B cell (primary cell): ENCODE data around the gene TSPAN16. TPM values are rescaled to one million over a fixed set of nuclear protein-coding genes. Genes with fewer than 3 reads are reported as not detected.
"Not testable (repeated sequence)": the region's sequence is repeated elsewhere in the genome, so short reads cannot be mapped to it uniquely, and the experiment has no call there.

Experiments used
- ATAC-seq: fragments of 200-7000 bp; cut with Tn5 transposase; one replicate; pipeline ENCODE4 v1.10.0; 2021; ENCODE audit warnings: low read depth, mild to moderate bottlenecking, moderate number of reproducible peaks, moderate library complexity
- CTCF ChIA-PET: fragments of 350-600 bp; sonication (Branson Sonifier 250); formaldehyde crosslinking; loops from one replicate; lab custom pipeline; 2021; ENCODE audit warnings: antibody characterized with exemption, inconsistent platforms; lab: Charles Lee
- POLR2A ChIA-PET: fragments of 350-600 bp; sonication (Branson Sonifier 250); formaldehyde crosslinking; loops from one replicate; lab custom pipeline; 2021; ENCODE audit warnings: antibody characterized with exemption; lab: Charles Lee
- DNase-seq: peaks from one replicate; pipeline ENCODE4 v3.0.0; 2013
- H2AFZ ChIP-seq: 2 replicates; pipeline ENCODE4 v1.6.1; 2012; ENCODE audit warnings: mild to moderate bottlenecking, low read depth, low read length; ENCODE audit not compliant: insufficient read depth, poor library complexity, severe bottlenecking
- H3K27ac ChIP-seq, 2 donors: 1 replicate in 1 of 2; 2 replicates in 1 of 2; pipeline ENCODE4 v1.5.1; 2012 to 2013; ENCODE audit warnings: low read length in 2 of 2, mild to moderate bottlenecking in 2 of 2, moderate library complexity in 1 of 2
- H3K27me3 ChIP-seq, 4 experiments: fragments of 200-600 bp in 1 of 4; sonication (generic) in 1 of 4; replicated peaks in 1 of 4; 1 replicate in 2 of 4; 2 replicates in 2 of 4; pipeline versions ENCODE4 v1.6.1 to v1.7.0; 2013 to 2016; ENCODE audit warnings: low read length in 3 of 4, mild to moderate bottlenecking in 2 of 4, mixed read lengths in 1 of 4, moderate library complexity in 1 of 4; ENCODE audit not compliant: insufficient read depth in 4 of 4, control insufficient read depth in 3 of 4; ENCODE audit errors: control extremely low read depth in 1 of 4
- H3K36me3 ChIP-seq, 2 experiments: replicated peaks in 1 of 2; 1 replicate in 1 of 2; 2 replicates in 1 of 2; pipeline versions ENCODE4 v1.6.1 to v1.7.1; 2013; ENCODE audit warnings: low read length in 1 of 2; ENCODE audit not compliant: insufficient read depth in 2 of 2, control insufficient read depth in 1 of 2; ENCODE audit errors: control extremely low read depth in 1 of 2, extremely low read depth in 1 of 2
- H3K4me1 ChIP-seq, 2 donors: fragments of 200-600 bp in 1 of 2; sonication (generic) in 1 of 2; 1 replicate in 1 of 2; 2 replicates in 1 of 2; pipeline versions ENCODE4 v1.5.1 to v1.6.1; 2013 to 2017; ENCODE audit warnings: low read length in 2 of 2; ENCODE audit not compliant: control insufficient read depth in 2 of 2, insufficient read depth in 2 of 2
- H3K4me2 ChIP-seq: replicated peaks from 2 replicates; pipeline ENCODE3; 2012; ENCODE audit warnings: mild to moderate bottlenecking, low read depth, low read length; ENCODE audit not compliant: poor library complexity, severe bottlenecking
- H3K4me3 ChIP-seq, 5 experiments: fragments of 200-600 bp in 1 of 5; sonication (generic) in 1 of 5; 1 replicate in 3 of 5; 2 replicates in 2 of 5; pipeline versions ENCODE4 v1.5.1 to v1.7.0; 2011 to 2016; ENCODE audit warnings: low read length in 4 of 5, mild to moderate bottlenecking in 4 of 5, low read depth in 2 of 5, control low read depth in 1 of 5, moderate library complexity in 1 of 5; ENCODE audit not compliant: insufficient read depth in 1 of 5; ENCODE audit errors: control extremely low read depth in 1 of 5, extremely low read depth in 1 of 5
- H3K79me2 ChIP-seq: fragments of 200-600 bp; sonication (generic); one replicate; pipeline ENCODE4 v1.6.0; 2016; ENCODE audit warnings: low read length; ENCODE audit not compliant: control insufficient read depth, insufficient read depth
- H3K9ac ChIP-seq: fragments of 200-600 bp; sonication (generic); 2 replicates; pipeline ENCODE4 v1.6.1; 2017; ENCODE audit warnings: mild to moderate bottlenecking, low read length, moderate library complexity
- H3K9me3 ChIP-seq, 3 donors: one replicate each; pipeline versions ENCODE4 v1.6.1 to v1.7.1; 2013; ENCODE audit warnings: low read length in 2 of 3; ENCODE audit not compliant: control insufficient read depth in 2 of 3, insufficient read depth in 1 of 3; ENCODE audit errors: control extremely low read depth in 1 of 3
- H4K20me1 ChIP-seq: 2 replicates; pipeline ENCODE4 v1.6.0; 2012; ENCODE audit warnings: mild to moderate bottlenecking, low read length; ENCODE audit not compliant: insufficient read depth, control insufficient read depth, poor library complexity, severe bottlenecking
- H3K27ac Mint-ChIP-seq: one replicate; pipeline ENCODE4 v1.8.0; 2021; ENCODE audit warnings: mixed read lengths
- H3K27me3 Mint-ChIP-seq: one replicate; pipeline ENCODE4 v1.8.0; 2021; ENCODE audit warnings: mixed read lengths
- H3K4me1 Mint-ChIP-seq: one replicate; pipeline ENCODE4 v1.8.0; 2021; ENCODE audit warnings: mixed read lengths
- H3K4me3 Mint-ChIP-seq: one replicate; pipeline ENCODE4 v1.8.0; 2021; ENCODE audit warnings: mixed read lengths
- H3K9me3 Mint-ChIP-seq: one replicate; pipeline ENCODE4 v1.8.0; 2022; ENCODE audit warnings: mixed read lengths; ENCODE audit not compliant: insufficient read depth
- CTCF ChIP-seq: fragments of 200-600 bp; IDR thresholded peaks from one replicate; pipeline ENCODE4 v1.8.0; 2022; ENCODE audit warnings: antibody characterized with exemption, mild to moderate bottlenecking
- EZH2 ChIP-seq: IDR thresholded peaks from 2 replicates; pipeline ENCODE4 v1.6.1; 2012; ENCODE audit warnings: borderline replicate concordance, low read depth, mild to moderate bottlenecking, moderate library complexity, low read length; ENCODE audit not compliant: insufficient read depth, poor library complexity, severe bottlenecking
- WGBS: methylation state at CpG from one replicate; pipeline ENCODE4 v1.1.5; 2013; ENCODE audit warnings: missing lambda C conversion rate; ENCODE audit not compliant: insufficient coverage; 5-methylcytosine and 5-hydroxymethylcytosine counted together
- intact Hi-C: fragments of 100-400 bp; cut with micrococcal nuclease; formaldehyde crosslinking; loops from one replicate; pipeline ENCODE4 v1.10.0; 2022
- polyA plus RNA-seq: library from polyadenylated mRNA; depleted of rRNA; stranded (reverse); fragments of >200 nt; gene quantifications from 2 replicates; pipeline ENCODE4 v1.2.3, GENCODE V29; 2012
- total RNA-seq, 2 donors: library from RNA; stranded (reverse); fragments of 120-200 nt in 1 of 2; gene quantifications; 1 replicate in 1 of 2; 2 replicates in 1 of 2; pipeline versions ENCODE4 v1.2.3 to v1.2.4, GENCODE V29; 2013 to 2022

TSPAN16 gene
- total and polyA plus RNA-seq, 2 donors (not counting 1 experiment from before 2014, with no cell fraction given) = not detected

GRCh38 chr19:11347546-11348039, 51.6 kb downstream of the TSPAN16 start:
- peak overlapping the region; percentile 63 for H3K27ac Mint-ChIP-seq
- H3K4me3 ChIP-seq = no peak overlapping the region
- peak overlapping the region; percentile 99 for H3K4me3 Mint-ChIP-seq
- H2AFZ ChIP-seq = no peak overlapping the region
- no peaks in the 10 kb centered on the region for H3K27me3 ChIP-seq
- H3K4me1 ChIP-seq = peaks cover 11 to 20% of the 10 kb centered on the region in 2 donors
- H3K4me1 Mint-ChIP-seq = peaks cover 28% of the 10 kb centered on the region
- ATAC-seq (no peak), DNase-seq (no peak)
- no peak overlapping the region for H3K27ac ChIP-seq
- H4K20me1 ChIP-seq = no peaks in the 10 kb centered on the region
- WGBS = 77% methylated on average over 6 of the region's 7 CpGs
- ChIA-PET POLR2A (interaction anchor here (3.0 kb wide), 1 partner anchor 27 kb away, joined by 23 read pairs; the partner anchor contains the start of gene SWSAP1), CTCF (interaction anchor here (0.6 to 1.6 kb wide), 2 partner anchors 34 to 64 kb away, joined by 3 to 6 read pairs; no protein-coding TSS in a partner anchor)
- no peaks in the 10 kb centered on the region for H3K27me3 Mint-ChIP-seq
- H3K9me3 Mint-ChIP-seq = peaks cover 4% of the 10 kb centered on the region
- no peaks in the 10 kb centered on the region for H3K36me3 ChIP-seq
- peaks cover 4% of the 10 kb centered on the region for H3K79me2 ChIP-seq
- H3K9ac ChIP-seq = no peak overlapping the region
- intact Hi-C loops = no loop called here
- H3K4me2 ChIP-seq = no peak overlapping the region
- peaks cover 0 to 13% (median 3%) of the 10 kb centered on the region in 3 donors for H3K9me3 ChIP-seq
- TF ChIP-seq EZH2 (no peak), CTCF (no peak)

DNA sequence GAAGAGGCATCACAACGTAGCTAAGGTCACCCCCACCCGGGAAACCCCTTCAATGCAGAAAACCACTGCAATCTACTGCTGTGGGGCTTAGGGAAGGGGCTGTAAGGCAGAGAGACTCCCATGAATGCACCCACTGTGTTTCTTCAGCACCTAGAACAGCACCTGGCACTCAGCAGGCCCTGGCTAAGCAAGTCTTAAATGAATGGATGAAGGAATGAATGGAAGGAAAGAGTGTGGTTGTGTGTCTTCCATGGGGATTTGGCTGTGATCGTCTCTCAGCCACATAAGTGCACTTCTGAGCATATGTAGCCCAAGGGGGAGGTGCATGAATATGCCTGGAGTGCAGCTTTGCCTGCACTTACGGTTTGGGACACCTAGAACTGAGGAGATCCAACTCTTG, 53.2 kb downstream of the TSPAN16 start:
- no peak overlapping the region for H3K27ac Mint-ChIP-seq
- intact Hi-C loops = no loop called here
- WGBS = 97% methylated on average over 4 of the region's 4 CpGs
- peaks cover 27% of the 10 kb centered on the region for H3K4me1 Mint-ChIP-seq
- ChIA-PET POLR2A (no interaction called here), CTCF (no interaction called here)
- peaks cover 4% of the 10 kb centered on the region for H3K79me2 ChIP-seq
- H3K4me3 ChIP-seq = no peak overlapping the region
- peaks cover 11 to 20% of the 10 kb centered on the region in 2 donors for H3K4me1 ChIP-seq
- no peak for DNase-seq
- no peak overlapping the region for H3K4me3 Mint-ChIP-seq
- no peak overlapping the region for H3K4me2 ChIP-seq
- H3K9me3 ChIP-seq = peaks cover 0 to 13% (median 3%) of the 10 kb centered on the region in 3 donors
- no peak overlapping the region for H2AFZ ChIP-seq
- no peak overlapping the region for H3K9ac ChIP-seq
- H3K27ac ChIP-seq = no peak overlapping the region
- peaks cover 4% of the 10 kb centered on the region for H3K9me3 Mint-ChIP-seq
- no peaks in the 10 kb centered on the region for H3K27me3 ChIP-seq
- no peak for ATAC-seq
- H3K27me3 Mint-ChIP-seq = no peaks in the 10 kb centered on the region
- TF ChIP-seq CTCF = no peak
- TF ChIP-seq EZH2 = no peak
- H4K20me1 ChIP-seq = no peaks in the 10 kb centered on the region
- no peaks in the 10 kb centered on the region for H3K36me3 ChIP-seq

DNA sequence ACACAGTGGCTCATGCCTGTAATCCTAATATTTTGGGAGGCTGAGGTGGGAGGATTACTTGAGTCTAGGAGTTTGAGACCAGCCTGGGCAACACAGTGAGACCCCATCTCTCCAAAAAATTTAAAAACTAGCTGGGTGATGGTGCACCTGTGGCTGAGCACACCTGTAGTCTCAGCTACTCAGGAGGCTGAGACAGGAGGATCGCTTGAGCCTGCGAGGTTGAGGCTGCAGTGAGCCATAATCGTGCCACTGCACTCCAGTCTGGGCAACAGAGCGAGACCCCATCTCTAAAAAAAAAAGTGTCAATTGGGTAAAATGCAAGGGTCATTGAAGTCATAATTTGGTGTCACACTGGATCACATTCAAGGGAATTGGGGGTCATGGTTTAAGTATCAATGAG, 58.1 kb downstream of the TSPAN16 start:
- H3K36me3 ChIP-seq, H2AFZ ChIP-seq, H3K27ac ChIP-seq, H3K4me3 ChIP-seq, H3K9me3 Mint-ChIP-seq, CTCF ChIA-PET, H3K4me2 ChIP-seq, H3K4me1 ChIP-seq, H4K20me1 ChIP-seq, H3K9ac ChIP-seq, H3K79me2 ChIP-seq, ATAC-seq, POLR2A ChIA-PET, intact Hi-C loops, DNase-seq: not testable (repeated sequence)
- Mint-ChIP-seq H3K27ac (peak overlapping the region; percentile 6), H3K27me3 (peaks cover 13% of the 10 kb centered on the region), H3K4me3 (peak overlapping the region; percentile 39), H3K4me1 (peaks cover 15% of the 10 kb centered on the region)
- H3K27me3 ChIP-seq = peaks cover 0 to 11% (median 4%) of the 10 kb centered on the region in 4 experiments
- peaks cover 0 to 18% (median 2%) of the 10 kb centered on the region in 3 donors for H3K9me3 ChIP-seq
- 100% methylated on average over 3 of the region's 4 CpGs for WGBS
